IMR-90 (cell line): ENCODE measurements around the gene TMPRSS11E. TPM values are rescaled to one million over a fixed set of nuclear protein-coding genes. Genes with fewer than 3 reads are reported as not detected.

Experiments
- ATAC-seq: fragments of 200-7000 bp; cut with Tn5 transposase; 2 replicates; pipeline ENCODE4 v1.9.1; 2020; ENCODE audit warnings: low read depth, mild to moderate bottlenecking, moderate library complexity
- BruUV-seq: library from RNA; stranded (reverse); fragments of 400-500 nt; replicated peaks from 2 replicates; lab custom pipeline; 2021; lab: Mats Ljungman, UMichigan
- CTCF ChIA-PET: fragments of 300-600 bp; formaldehyde crosslinking; extraction: SDS; loops from one replicate; lab custom pipeline; 2021; ENCODE audit warnings: antibody characterized with exemption; lab: Yijun Ruan, JAX
- POLR2A ChIA-PET: fragments of 300-600 bp; sonication (Branson Sonifier 250); formaldehyde crosslinking; loops from one replicate; lab custom pipeline; 2022; ENCODE audit warnings: antibody characterized with exemption; ENCODE audit not compliant: unreplicated experiment; lab: Charles Lee
- DNase-seq: peaks from one replicate; pipeline ENCODE4 v3.0.0; 2013
- H2AFZ ChIP-seq: replicated peaks from 2 replicates; pipeline ENCODE3; 2013; ENCODE audit warnings: low read length, mild to moderate bottlenecking; ENCODE audit not compliant: poor library complexity
- H2AK5ac ChIP-seq: 2 replicates; pipeline ENCODE4 v1.6.1; 2013; ENCODE audit warnings: low read depth, low read length, inconsistent platforms
- H2AK9ac ChIP-seq: replicated peaks from 2 replicates; pipeline ENCODE3; 2013; ENCODE audit warnings: mild to moderate bottlenecking, low read depth, low read length, moderate library complexity; ENCODE audit not compliant: poor library complexity
- H2BK120ac ChIP-seq: 2 replicates; pipeline ENCODE4 v1.6.1; 2013; ENCODE audit warnings: low read depth, low read length, inconsistent platforms
- H2BK15ac ChIP-seq: 3 replicates; pipeline ENCODE4 v1.6.1; 2013; ENCODE audit warnings: low read depth, low read length, inconsistent platforms
- H2BK20ac ChIP-seq: 2 replicates; pipeline ENCODE4 v1.6.1; 2013; ENCODE audit warnings: low read depth, mild to moderate bottlenecking, inconsistent platforms, low read length, moderate library complexity
- H2BK5ac ChIP-seq: 2 replicates; pipeline ENCODE4 v1.6.1; 2013; ENCODE audit warnings: mild to moderate bottlenecking, low read depth, low read length, inconsistent platforms; ENCODE audit not compliant: poor library complexity, severe bottlenecking
- H3K14ac ChIP-seq: replicated peaks from 2 replicates; pipeline ENCODE4 v1.6.1; 2013; ENCODE audit warnings: low read depth, low read length, inconsistent platforms
- H3K18ac ChIP-seq: 2 replicates; pipeline ENCODE4 v1.6.1; 2013; ENCODE audit warnings: low read depth, low read length, control low read depth
- H3K23ac ChIP-seq: 2 replicates; pipeline ENCODE4 v1.6.1; 2013; ENCODE audit warnings: low read depth, low read length, inconsistent platforms
- H3K27ac ChIP-seq: 2 replicates; pipeline ENCODE4 v1.5.1; 2013; ENCODE audit warnings: mild to moderate bottlenecking, control low read depth, low read length; ENCODE audit not compliant: insufficient read depth
- H3K27me3 ChIP-seq: 2 replicates; pipeline ENCODE4 v1.6.1; 2013; ENCODE audit warnings: low read length; ENCODE audit not compliant: control insufficient read depth, insufficient read depth
- H3K36me3 ChIP-seq: 2 replicates; pipeline ENCODE4 v1.6.1; 2013; ENCODE audit warnings: low read length, mixed read lengths; ENCODE audit not compliant: control insufficient read depth, insufficient read depth
- H3K4ac ChIP-seq: 2 replicates; pipeline ENCODE4 v1.6.1; 2013; ENCODE audit warnings: low read depth, low read length, inconsistent platforms
- H3K4me1 ChIP-seq: 2 replicates; pipeline ENCODE4 v1.6.1; 2013; ENCODE audit warnings: low read length, mixed read lengths; ENCODE audit not compliant: control insufficient read depth, insufficient read depth
- H3K4me2 ChIP-seq: 2 replicates; pipeline ENCODE4 v1.6.1; 2013; ENCODE audit warnings: low read depth, mild to moderate bottlenecking, control low read depth, low read length, moderate library complexity
- H3K4me3 ChIP-seq: 2 replicates; pipeline ENCODE4 v1.5.1; 2013; ENCODE audit warnings: low read depth, mild to moderate bottlenecking, control low read depth, low read length, moderate library complexity; ENCODE audit not compliant: insufficient read depth
- H3K56ac ChIP-seq: 2 replicates; pipeline ENCODE4 v1.6.1; 2013; ENCODE audit warnings: low read length, inconsistent platforms; ENCODE audit not compliant: insufficient read depth; ENCODE audit errors: extremely low read depth
- H3K79me1 ChIP-seq, 2 experiments: 2 replicates each; pipeline ENCODE4 v1.6.1; 2013; ENCODE audit warnings: low read length in 2 of 2, inconsistent platforms in 1 of 2, low read depth in 1 of 2
- H3K9ac ChIP-seq: 2 replicates; pipeline ENCODE4 v1.6.1; 2013; ENCODE audit warnings: low read depth, low read length, control low read depth
- H3K9me1 ChIP-seq: 2 replicates; pipeline ENCODE4 v1.6.1; 2013; ENCODE audit warnings: low read length, inconsistent platforms; ENCODE audit not compliant: insufficient read depth
- H3K9me3 ChIP-seq: 2 replicates; pipeline ENCODE4 v1.6.1; 2013; ENCODE audit warnings: low read length; ENCODE audit not compliant: control insufficient read depth, insufficient read depth
- H4K20me1 ChIP-seq: 2 replicates; pipeline ENCODE4 v1.6.1; 2013; ENCODE audit warnings: low read length, inconsistent platforms; ENCODE audit not compliant: insufficient read depth
- H4K5ac ChIP-seq: 2 replicates; pipeline ENCODE4 v1.6.1; 2013; ENCODE audit warnings: mild to moderate bottlenecking, low read depth, low read length, control low read depth
- H4K8ac ChIP-seq, 2 experiments: 2 replicates each; pipeline ENCODE4 v1.6.1; 2013; ENCODE audit warnings: low read depth in 2 of 2, low read length in 2 of 2, control low read depth in 1 of 2, inconsistent platforms in 1 of 2
- H4K91ac ChIP-seq: 2 replicates; pipeline ENCODE4 v1.6.1; 2013; ENCODE audit warnings: low read depth, low read length, inconsistent platforms; ENCODE audit not compliant: insufficient read depth
- BHLHE40 ChIP-seq: fragments of 150-350 bp; IDR thresholded peaks from 2 replicates; pipeline ENCODE4 v1.6.1; 2016; ENCODE audit warnings: mild to moderate bottlenecking, low read depth, low read length
- CEBPB ChIP-seq: IDR thresholded peaks from 2 replicates; pipeline ENCODE4 v1.6.1; 2012; ENCODE audit warnings: low read depth, low read length, improper control_type of control experiment
- CHD1 ChIP-seq: IDR thresholded peaks from 2 replicates; pipeline ENCODE4 v1.6.1; 2012; ENCODE audit warnings: low read depth, low read length, improper control_type of control experiment
- CTCF ChIP-seq: conservative IDR thresholded peaks from 2 replicates; pipeline ENCODE4 v1.5.1; 2012; ENCODE audit warnings: mild to moderate bottlenecking, low read depth, low read length, improper control_type of control experiment
- ELK1 ChIP-seq: fragments of 150-350 bp; IDR thresholded peaks from 2 replicates; pipeline ENCODE4 v1.6.1; 2016; ENCODE audit warnings: low read depth, mild to moderate bottlenecking, low read length, moderate library complexity, borderline replicate concordance
- FOS ChIP-seq: fragments of 150-350 bp; IDR thresholded peaks from 2 replicates; pipeline ENCODE4 v1.6.1; 2016; ENCODE audit warnings: low read depth, low read length
- MAFK ChIP-seq: IDR thresholded peaks from 2 replicates; pipeline ENCODE4 v1.6.1; 2012; ENCODE audit warnings: low read depth, low read length, improper control_type of control experiment
- MXI1 ChIP-seq: IDR thresholded peaks from 2 replicates; pipeline ENCODE4 v1.6.1; 2012; ENCODE audit warnings: low read depth, mild to moderate bottlenecking, low read length, moderate library complexity, borderline replicate concordance
- NFE2L2 ChIP-seq: fragments of 150-350 bp; IDR thresholded peaks from 2 replicates; pipeline ENCODE4 v1.6.1; 2016; ENCODE audit warnings: low read depth, mild to moderate bottlenecking, low read length
- RAD21 ChIP-seq: IDR thresholded peaks from 2 replicates; pipeline ENCODE4 v1.6.1; 2012; ENCODE audit warnings: low read length, improper control_type of control experiment
- RCOR1 ChIP-seq: IDR thresholded peaks from 2 replicates; pipeline ENCODE4 v1.6.1; 2012; ENCODE audit warnings: mild to moderate bottlenecking, low read length, improper control_type of control experiment; ENCODE audit not compliant: insufficient replicate concordance
- USF2 ChIP-seq: fragments of 150-350 bp; IDR thresholded peaks from 2 replicates; pipeline ENCODE4 v1.6.1; 2017; ENCODE audit warnings: mild to moderate bottlenecking, antibody characterized with exemption, low read length, low read depth
- WGBS, 2 experiments: methylation state at CpG; one replicate each; pipeline versions ENCODE4 v1.1.5 to v1.1.7; 2013; ENCODE audit warnings: missing lambda C conversion rate in 2 of 2; ENCODE audit not compliant: insufficient read length in 1 of 2; ENCODE audit errors: extremely low coverage in 2 of 2; 5-methylcytosine and 5-hydroxymethylcytosine counted together
- dilution Hi-C: fragments of 300-500 bp; cut with HindIII; formaldehyde crosslinking; loops from one replicate; pipeline ENCODE4 v1.14.3; 2018; ENCODE audit warnings: low sequenced_read_pairs; ENCODE audit not compliant: unreplicated experiment
- in situ Hi-C: fragments of 300-500 bp; cut with MboI; formaldehyde crosslinking; loops from 3 replicates; pipeline ENCODE4 v1.14.3; 2019; ENCODE audit warnings: low sequenced_read_pairs, inconsistent platforms, mixed read lengths
- intact Hi-C: fragments of 100-400 bp; cut with micrococcal nuclease; formaldehyde crosslinking; loops from 2 replicates; pipeline ENCODE4 v1.10.0; 2022
- polyA plus RNA-seq, 3 experiments: library from polyadenylated mRNA; depleted of rRNA; stranded (reverse); fragments of >200 nt; gene quantifications; 2 replicates each; pipeline ENCODE4 v1.2.3, GENCODE V29; 2012; ENCODE audit warnings: low replicate concordance in 1 of 3
- total RNA-seq: library from RNA; depleted of rRNA; stranded (reverse); fragments of >200 nt; gene quantifications from 2 replicates; pipeline ENCODE4 v1.2.3, GENCODE V29; 2012

TMPRSS11E gene
- total and polyA plus RNA-seq, 2 of the 4 experiments (the other 2 are of a cell fraction): not detected

GRCh38 chr4:68407868-68408190 lies 39.4 kb upstream of the TMPRSS11E start:
- Histone ChIP-seq H3K36me3 (no peaks in the 10 kb centered on the region), H2BK120ac (no peak overlapping the region), H3K14ac (no peak overlapping the region), H3K23ac (no peak overlapping the region), H3K4me2 (no peak overlapping the region), H3K27ac (no peak overlapping the region), H4K8ac (no peak overlapping the region), H3K9me1 (no peaks in the 10 kb centered on the region), H3K9ac (no peak overlapping the region), H3K9me3 (no peaks in the 10 kb centered on the region), H2AFZ (no peak overlapping the region), H4K20me1 (no peaks in the 10 kb centered on the region), H3K79me1 (no peaks in the 10 kb centered on the region), H2BK20ac (no peak overlapping the region), H3K4me1 (no peaks in the 10 kb centered on the region), H2AK5ac (no peak overlapping the region), H2BK15ac (no peak overlapping the region), H4K91ac (no peak overlapping the region), H3K4ac (no peak overlapping the region), H3K27me3 (no peaks in the 10 kb centered on the region), H3K18ac (no peak overlapping the region), H3K56ac (no peak overlapping the region), H3K4me3 (no peak overlapping the region), H4K5ac (no peak overlapping the region), H2BK5ac (no peak overlapping the region), H2AK9ac (no peak overlapping the region)
- BruUV-seq: no TSS peak
- intact Hi-C loops (no loop called here), dilution Hi-C loops (no loop called here), in situ Hi-C loops (no loop called here)
- ChIA-PET CTCF (no interaction called here), POLR2A (no interaction called here)
- TF ChIP-seq MXI1: no peak
- TF ChIP-seq NFE2L2: no peak
- TF ChIP-seq RAD21: no peak
- no peak for TF ChIP-seq FOS
- TF ChIP-seq CHD1: no peak
- TF ChIP-seq USF2: no peak
- TF ChIP-seq CTCF: no peak
- no peak for TF ChIP-seq BHLHE40
- no peak for TF ChIP-seq MAFK
- no peak for TF ChIP-seq ELK1
- no peak for TF ChIP-seq RCOR1
- TF ChIP-seq CEBPB: no peak
- DNase-seq: no peak
- no CpG with 5 or more reads among the region's 3 CpGs for WGBS, 2 experiments
- no peak for ATAC-seq
